HEK293 (cell line): ENCODE results near the gene UBE2M.

Experiments used
- GLI2 ChIP-seq: fragments of 450-650 bp; formaldehyde crosslinking; IDR thresholded peaks from 2 replicates; pipeline ENCODE4; 2017; ENCODE audit warnings: missing biosample characterization, missing genetic modification characterization, low read depth, borderline replicate concordance
- GLIS2 ChIP-seq: fragments of 450-650 bp; formaldehyde crosslinking; IDR thresholded peaks from 2 replicates; pipeline ENCODE4 v1.5.1; 2016; ENCODE audit warnings: missing biosample characterization, missing genetic modification characterization
- HOXA7 ChIP-seq: sonication (generic); formaldehyde crosslinking; IDR thresholded peaks from 2 replicates; pipeline ENCODE4 v1.8.1; 2022; ENCODE audit warnings: missing genetic modification reagents, borderline replicate concordance
- MEIS1 ChIP-seq: sonication (generic); formaldehyde crosslinking; IDR thresholded peaks from 2 replicates; pipeline ENCODE4 v1.8.1; 2022; ENCODE audit warnings: missing genetic modification reagents, mild to moderate bottlenecking, borderline replicate concordance
- OSR2 ChIP-seq: fragments of 450-650 bp; formaldehyde crosslinking; IDR thresholded peaks from 2 replicates; pipeline ENCODE4 v1.5.1; 2016; ENCODE audit warnings: missing biosample characterization, missing genetic modification characterization
- RBAK ChIP-seq: fragments of 450-650 bp; formaldehyde crosslinking; IDR thresholded peaks from 2 replicates; pipeline ENCODE4 v1.5.1; 2016; ENCODE audit warnings: missing biosample characterization, missing genetic modification characterization
- SCRT1 ChIP-seq: fragments of 450-650 bp; formaldehyde crosslinking; IDR thresholded peaks from 2 replicates; pipeline ENCODE4 v1.5.1; 2016; ENCODE audit warnings: missing biosample characterization, missing genetic modification characterization, borderline replicate concordance
- ZBTB6 ChIP-seq: fragments of 450-650 bp; formaldehyde crosslinking; IDR thresholded peaks from 2 replicates; pipeline ENCODE4 v1.5.1; 2017; ENCODE audit warnings: missing biosample characterization, missing genetic modification characterization
- ZNF16 ChIP-seq: fragments of 450-650 bp; formaldehyde crosslinking; IDR thresholded peaks from 2 replicates; pipeline ENCODE4 v1.5.1; 2016; ENCODE audit warnings: low read depth, missing biosample characterization, missing genetic modification characterization
- ZNF23 ChIP-seq: fragments of 450-650 bp; formaldehyde crosslinking; IDR thresholded peaks from 2 replicates; pipeline ENCODE4 v1.5.1; 2016; ENCODE audit warnings: missing biosample characterization, missing genetic modification characterization, borderline replicate concordance
- ZNF26 ChIP-seq: fragments of 450-650 bp; formaldehyde crosslinking; IDR thresholded peaks from 2 replicates; pipeline ENCODE4 v1.5.1; 2016; ENCODE audit warnings: missing biosample characterization, missing genetic modification characterization
- ZNF324 ChIP-seq: fragments of 450-650 bp; formaldehyde crosslinking; IDR thresholded peaks from 2 replicates; pipeline ENCODE4 v1.5.1; 2016; ENCODE audit warnings: missing biosample characterization, missing genetic modification characterization
- ZNF37A ChIP-seq: fragments of 450-650 bp; IDR thresholded peaks from 2 replicates; pipeline ENCODE4 v1.5.1; 2018; ENCODE audit warnings: missing biosample characterization, missing genetic modification characterization
- ZNF394 ChIP-seq: fragments of 450-650 bp; formaldehyde crosslinking; IDR thresholded peaks from 2 replicates; pipeline ENCODE4 v1.5.1; 2016; ENCODE audit warnings: missing biosample characterization, missing genetic modification characterization, mild to moderate bottlenecking, moderate library complexity, borderline replicate concordance
- ZNF48 ChIP-seq: fragments of 450-650 bp; formaldehyde crosslinking; IDR thresholded peaks from 2 replicates; pipeline ENCODE4 v1.5.1; 2016; ENCODE audit warnings: missing biosample characterization, missing genetic modification characterization
- ZNF560 ChIP-seq: fragments of 450-650 bp; formaldehyde crosslinking; IDR thresholded peaks from 2 replicates; pipeline ENCODE4 v1.5.1; 2017; ENCODE audit warnings: missing biosample characterization, missing genetic modification characterization, borderline replicate concordance
- ZNF776 ChIP-seq: fragments of 450-650 bp; formaldehyde crosslinking; IDR thresholded peaks from 2 replicates; pipeline ENCODE4 v1.5.0; 2017; ENCODE audit warnings: missing biosample characterization, missing genetic modification characterization, borderline replicate concordance
- TF ChIP-seq, protein P1 (sequence below): fragments of 450-650 bp; formaldehyde crosslinking; conservative IDR thresholded peaks from 2 replicates; pipeline ENCODE4 v1.5.1; 2016; ENCODE audit warnings: low read depth, missing biosample characterization, missing genetic modification characterization
- TF ChIP-seq, protein P2 (sequence below): fragments of 450-650 bp; formaldehyde crosslinking; IDR thresholded peaks from 2 replicates; pipeline ENCODE4 v1.5.1; 2016; ENCODE audit warnings: missing biosample characterization, missing genetic modification characterization
- TF ChIP-seq, protein P3 (sequence below): fragments of 450-650 bp; formaldehyde crosslinking; IDR thresholded peaks from 2 replicates; pipeline ENCODE4 v1.5.1; 2017; ENCODE audit warnings: missing biosample characterization, missing genetic modification characterization
- TF ChIP-seq, protein P4 (sequence below): fragments of 450-650 bp; formaldehyde crosslinking; conservative IDR thresholded peaks from 2 replicates; pipeline ENCODE4 v1.5.1; 2016; ENCODE audit warnings: low read depth, missing biosample characterization, missing genetic modification characterization

UBE2M gene

GRCh38 chr19:58575183-58576041 lies 17.0 kb upstream of the UBE2M start (continued):
- TF ChIP-seq, protein P1, sequence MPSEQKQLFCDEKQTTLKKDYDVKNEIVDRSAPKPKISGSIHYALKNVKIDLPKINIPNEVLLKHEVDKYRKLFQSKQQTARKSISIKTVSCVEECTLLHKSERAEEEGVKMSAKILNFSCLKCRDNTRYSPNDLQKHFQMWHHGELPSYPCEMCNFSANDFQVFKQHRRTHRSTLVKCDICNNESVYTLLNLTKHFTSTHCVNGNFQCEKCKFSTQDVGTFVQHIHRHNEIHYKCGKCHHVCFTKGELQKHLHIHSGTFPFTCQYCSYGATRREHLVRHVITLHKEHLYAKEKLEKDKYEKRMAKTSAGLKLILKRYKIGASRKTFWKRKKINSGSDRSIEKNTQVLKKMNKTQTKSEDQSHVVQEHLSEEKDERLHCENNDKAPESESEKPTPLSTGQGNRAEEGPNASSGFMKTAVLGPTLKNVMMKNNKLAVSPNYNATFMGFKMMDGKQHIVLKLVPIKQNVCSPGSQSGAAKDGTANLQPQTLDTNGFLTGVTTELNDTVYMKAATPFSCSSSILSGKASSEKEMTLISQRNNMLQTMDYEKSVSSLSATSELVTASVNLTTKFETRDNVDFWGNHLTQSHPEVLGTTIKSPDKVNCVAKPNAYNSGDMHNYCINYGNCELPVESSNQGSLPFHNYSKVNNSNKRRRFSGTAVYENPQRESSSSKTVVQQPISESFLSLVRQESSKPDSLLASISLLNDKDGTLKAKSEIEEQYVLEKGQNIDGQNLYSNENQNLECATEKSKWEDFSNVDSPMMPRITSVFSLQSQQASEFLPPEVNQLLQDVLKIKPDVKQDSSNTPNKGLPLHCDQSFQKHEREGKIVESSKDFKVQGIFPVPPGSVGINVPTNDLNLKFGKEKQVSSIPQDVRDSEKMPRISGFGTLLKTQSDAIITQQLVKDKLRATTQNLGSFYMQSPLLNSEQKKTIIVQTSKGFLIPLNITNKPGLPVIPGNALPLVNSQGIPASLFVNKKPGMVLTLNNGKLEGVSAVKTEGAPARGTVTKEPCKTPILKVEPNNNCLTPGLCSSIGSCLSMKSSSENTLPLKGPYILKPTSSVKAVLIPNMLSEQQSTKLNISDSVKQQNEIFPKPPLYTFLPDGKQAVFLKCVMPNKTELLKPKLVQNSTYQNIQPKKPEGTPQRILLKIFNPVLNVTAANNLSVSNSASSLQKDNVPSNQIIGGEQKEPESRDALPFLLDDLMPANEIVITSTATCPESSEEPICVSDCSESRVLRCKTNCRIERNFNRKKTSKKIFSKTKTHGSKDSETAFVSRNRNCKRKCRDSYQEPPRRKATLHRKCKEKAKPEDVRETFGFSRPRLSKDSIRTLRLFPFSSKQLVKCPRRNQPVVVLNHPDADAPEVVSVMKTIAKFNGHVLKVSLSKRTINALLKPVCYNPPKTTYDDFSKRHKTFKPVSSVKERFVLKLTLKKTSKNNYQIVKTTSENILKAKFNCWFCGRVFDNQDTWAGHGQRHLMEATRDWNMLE (tag by site-specific recombination), result no peak
- no peak for TF ChIP-seq HOXA7 (CRISPR knock-in tag)
- TF ChIP-seq GLIS2 (tag by site-specific recombination), result no peak; the same call in 1 of the 2 replicates
- no peak for TF ChIP-seq ZNF776 (tag by site-specific recombination)
- no peak for TF ChIP-seq MEIS1 (CRISPR knock-in tag)
- TF ChIP-seq ZNF394 (tag by site-specific recombination), result no peak
- TF ChIP-seq OSR2, result no peak
- TF ChIP-seq SCRT1 (tag by site-specific recombination), result no peak
- TF ChIP-seq RBAK (tag by site-specific recombination), result no peak
- no peak for TF ChIP-seq ZNF37A (tag by site-specific recombination)
- no peak for TF ChIP-seq GLI2
- no peak for TF ChIP-seq ZNF23
- no peak for TF ChIP-seq ZNF560 (tag by site-specific recombination)
- no peak for TF ChIP-seq ZNF26 (tag by site-specific recombination)
- TF ChIP-seq ZNF324 (tag by site-specific recombination), result no peak
- no peak for TF ChIP-seq ZNF48 (tag by site-specific recombination)
- TF ChIP-seq, protein P2, sequence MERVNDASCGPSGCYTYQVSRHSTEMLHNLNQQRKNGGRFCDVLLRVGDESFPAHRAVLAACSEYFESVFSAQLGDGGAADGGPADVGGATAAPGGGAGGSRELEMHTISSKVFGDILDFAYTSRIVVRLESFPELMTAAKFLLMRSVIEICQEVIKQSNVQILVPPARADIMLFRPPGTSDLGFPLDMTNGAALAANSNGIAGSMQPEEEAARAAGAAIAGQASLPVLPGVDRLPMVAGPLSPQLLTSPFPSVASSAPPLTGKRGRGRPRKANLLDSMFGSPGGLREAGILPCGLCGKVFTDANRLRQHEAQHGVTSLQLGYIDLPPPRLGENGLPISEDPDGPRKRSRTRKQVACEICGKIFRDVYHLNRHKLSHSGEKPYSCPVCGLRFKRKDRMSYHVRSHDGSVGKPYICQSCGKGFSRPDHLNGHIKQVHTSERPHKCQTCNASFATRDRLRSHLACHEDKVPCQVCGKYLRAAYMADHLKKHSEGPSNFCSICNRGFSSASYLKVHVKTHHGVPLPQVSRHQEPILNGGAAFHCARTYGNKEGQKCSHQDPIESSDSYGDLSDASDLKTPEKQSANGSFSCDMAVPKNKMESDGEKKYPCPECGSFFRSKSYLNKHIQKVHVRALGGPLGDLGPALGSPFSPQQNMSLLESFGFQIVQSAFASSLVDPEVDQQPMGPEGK (tag by site-specific recombination), result peak; percentile 76
- TF ChIP-seq, protein P3, sequence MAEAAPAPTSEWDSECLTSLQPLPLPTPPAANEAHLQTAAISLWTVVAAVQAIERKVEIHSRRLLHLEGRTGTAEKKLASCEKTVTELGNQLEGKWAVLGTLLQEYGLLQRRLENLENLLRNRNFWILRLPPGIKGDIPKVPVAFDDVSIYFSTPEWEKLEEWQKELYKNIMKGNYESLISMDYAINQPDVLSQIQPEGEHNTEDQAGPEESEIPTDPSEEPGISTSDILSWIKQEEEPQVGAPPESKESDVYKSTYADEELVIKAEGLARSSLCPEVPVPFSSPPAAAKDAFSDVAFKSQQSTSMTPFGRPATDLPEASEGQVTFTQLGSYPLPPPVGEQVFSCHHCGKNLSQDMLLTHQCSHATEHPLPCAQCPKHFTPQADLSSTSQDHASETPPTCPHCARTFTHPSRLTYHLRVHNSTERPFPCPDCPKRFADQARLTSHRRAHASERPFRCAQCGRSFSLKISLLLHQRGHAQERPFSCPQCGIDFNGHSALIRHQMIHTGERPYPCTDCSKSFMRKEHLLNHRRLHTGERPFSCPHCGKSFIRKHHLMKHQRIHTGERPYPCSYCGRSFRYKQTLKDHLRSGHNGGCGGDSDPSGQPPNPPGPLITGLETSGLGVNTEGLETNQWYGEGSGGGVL, result no peak
- no peak for TF ChIP-seq ZBTB6 (tag by site-specific recombination)
- no peak for TF ChIP-seq ZNF16
- TF ChIP-seq, protein P4, sequence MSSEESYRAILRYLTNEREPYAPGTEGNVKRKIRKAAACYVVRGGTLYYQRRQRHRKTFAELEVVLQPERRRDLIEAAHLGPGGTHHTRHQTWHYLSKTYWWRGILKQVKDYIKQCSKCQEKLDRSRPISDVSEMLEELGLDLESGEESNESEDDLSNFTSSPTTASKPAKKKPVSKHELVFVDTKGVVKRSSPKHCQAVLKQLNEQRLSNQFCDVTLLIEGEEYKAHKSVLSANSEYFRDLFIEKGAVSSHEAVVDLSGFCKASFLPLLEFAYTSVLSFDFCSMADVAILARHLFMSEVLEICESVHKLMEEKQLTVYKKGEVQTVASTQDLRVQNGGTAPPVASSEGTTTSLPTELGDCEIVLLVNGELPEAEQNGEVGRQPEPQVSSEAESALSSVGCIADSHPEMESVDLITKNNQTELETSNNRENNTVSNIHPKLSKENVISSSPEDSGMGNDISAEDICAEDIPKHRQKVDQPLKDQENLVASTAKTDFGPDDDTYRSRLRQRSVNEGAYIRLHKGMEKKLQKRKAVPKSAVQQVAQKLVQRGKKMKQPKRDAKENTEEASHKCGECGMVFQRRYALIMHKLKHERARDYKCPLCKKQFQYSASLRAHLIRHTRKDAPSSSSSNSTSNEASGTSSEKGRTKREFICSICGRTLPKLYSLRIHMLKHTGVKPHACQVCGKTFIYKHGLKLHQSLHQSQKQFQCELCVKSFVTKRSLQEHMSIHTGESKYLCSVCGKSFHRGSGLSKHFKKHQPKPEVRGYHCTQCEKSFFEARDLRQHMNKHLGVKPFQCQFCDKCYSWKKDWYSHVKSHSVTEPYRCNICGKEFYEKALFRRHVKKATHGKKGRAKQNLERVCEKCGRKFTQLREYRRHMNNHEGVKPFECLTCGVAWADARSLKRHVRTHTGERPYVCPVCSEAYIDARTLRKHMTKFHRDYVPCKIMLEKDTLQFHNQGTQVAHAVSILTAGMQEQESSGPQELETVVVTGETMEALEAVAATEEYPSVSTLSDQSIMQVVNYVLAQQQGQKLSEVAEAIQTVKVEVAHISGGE (tag by site-specific recombination), result peak; percentile 57; the same call in 1 of the 2 replicates
